A673 (cell line): Measurements from ENCODE around the gene ROR2. TPM values are rescaled to one million over a fixed set of nuclear protein-coding genes. Genes with fewer than 3 reads are reported as not detected.

Experiments used
- BruUV-seq: library from RNA; stranded (reverse); fragments of 400-500 nt; replicated peaks from 2 replicates; lab custom pipeline; 2021; lab: Mats Ljungman, UMichigan
- CTCF ChIA-PET: fragments of 300-600 bp; sonication (Branson Sonifier 250); formaldehyde crosslinking; loops from one replicate; lab custom pipeline; 2022; ENCODE audit warnings: antibody characterized with exemption; lab: Charles Lee
- POLR2A ChIA-PET: fragments of 300-600 bp; sonication (Branson Sonifier 250); formaldehyde crosslinking; loops from one replicate; lab custom pipeline; 2022; ENCODE audit warnings: antibody characterized with exemption; ENCODE audit not compliant: low non-redundant PET; lab: Charles Lee
- DNase-seq: peaks from one replicate; pipeline ENCODE4 v3.0.0-alpha.2; 2015; ENCODE audit warnings: low spot score
- H3K27ac ChIP-seq: fragments of 200-600 bp; sonication (generic); 2 replicates; pipeline ENCODE4 v1.5.1; 2016; ENCODE audit warnings: mixed run types, low read depth, mild to moderate bottlenecking, mixed read lengths, antibody characterized with exemption, low read length; ENCODE audit not compliant: poor library complexity, severe bottlenecking
- H3K27me3 ChIP-seq: fragments of 200-600 bp; sonication (generic); replicated peaks from 2 replicates; pipeline ENCODE4 v1.6.1; 2017; ENCODE audit warnings: mixed run types, low read depth, mild to moderate bottlenecking, mixed read lengths, antibody characterized with exemption, low read length; ENCODE audit not compliant: insufficient read depth, poor library complexity
- H3K36me3 ChIP-seq: fragments of 200-600 bp; sonication (generic); 2 replicates; pipeline ENCODE4 v1.6.1; 2016; ENCODE audit warnings: mixed run types, mild to moderate bottlenecking, mixed read lengths, antibody characterized with exemption, low read length; ENCODE audit not compliant: insufficient read depth, poor library complexity, severe bottlenecking
- H3K4me1 ChIP-seq: fragments of 200-600 bp; sonication (generic); 2 replicates; pipeline ENCODE4 v1.6.1; 2017; ENCODE audit warnings: mixed run types, mild to moderate bottlenecking, mixed read lengths, antibody characterized with exemption, low read length; ENCODE audit not compliant: insufficient read depth, poor library complexity, severe bottlenecking
- H3K4me3 ChIP-seq: fragments of 200-600 bp; sonication (generic); 2 replicates; pipeline ENCODE4 v1.5.1; 2016; ENCODE audit warnings: low read depth, mixed run types, mild to moderate bottlenecking, mixed read lengths, low read length; ENCODE audit not compliant: poor library complexity, severe bottlenecking
- H3K9me3 ChIP-seq: fragments of 200-600 bp; sonication (generic); 2 replicates; pipeline ENCODE4 v1.6.1; 2016; ENCODE audit warnings: mixed run types, low read depth, mild to moderate bottlenecking, mixed read lengths, antibody characterized with exemption, low read length; ENCODE audit not compliant: poor library complexity, severe bottlenecking
- CTCF ChIP-seq: fragments of 300-800, 200-600 bp; sonication (generic); conservative IDR thresholded peaks from 2 replicates; pipeline ENCODE4 v1.5.1; 2017; ENCODE audit warnings: low read depth, mild to moderate bottlenecking, antibody characterized with exemption, low read length, moderate library complexity, mixed read lengths
- EZH2 ChIP-seq: fragments of 200-600 bp; sonication (generic); IDR thresholded peaks from 2 replicates; pipeline ENCODE4 v1.6.1; 2017; ENCODE audit warnings: borderline replicate concordance, low read depth, mild to moderate bottlenecking, mixed read lengths, antibody characterized with exemption, low read length; ENCODE audit not compliant: poor library complexity, severe bottlenecking
- intact Hi-C: fragments of 100-400 bp; cut with micrococcal nuclease; formaldehyde crosslinking; loops from one replicate; pipeline ENCODE4 v1.10.0; 2022; ENCODE audit not compliant: unreplicated experiment
- total RNA-seq: library from RNA; stranded (reverse); gene quantifications from 2 replicates; pipeline ENCODE4 v1.2.3, GENCODE V29; 2021

The ROR2 gene
- total RNA-seq, 1 experiment from 2014 or later, result 12.3 TPM

- Histone ChIP-seq H3K27ac (no peak overlapping the region), H3K4me1 (no peaks in the 10 kb centered on the region), H3K36me3 (no peaks in the 10 kb centered on the region), H3K4me3 (no peak overlapping the region), H3K9me3 (no peaks in the 10 kb centered on the region), H3K27me3 (no peaks in the 10 kb centered on the region)
- no TSS peak for BruUV-seq
- intact Hi-C loops, result no loop called here
- POLR2A ChIA-PET, result no interaction called here
- TF ChIP-seq CTCF (no peak), EZH2 (no peak)
- DNase-seq, result no peak
- CTCF ChIA-PET, result no interaction called here
Observed at GRCh38 chr9:91586282-91586681, 363.7 kb downstream of the ROR2 start.

DNA sequence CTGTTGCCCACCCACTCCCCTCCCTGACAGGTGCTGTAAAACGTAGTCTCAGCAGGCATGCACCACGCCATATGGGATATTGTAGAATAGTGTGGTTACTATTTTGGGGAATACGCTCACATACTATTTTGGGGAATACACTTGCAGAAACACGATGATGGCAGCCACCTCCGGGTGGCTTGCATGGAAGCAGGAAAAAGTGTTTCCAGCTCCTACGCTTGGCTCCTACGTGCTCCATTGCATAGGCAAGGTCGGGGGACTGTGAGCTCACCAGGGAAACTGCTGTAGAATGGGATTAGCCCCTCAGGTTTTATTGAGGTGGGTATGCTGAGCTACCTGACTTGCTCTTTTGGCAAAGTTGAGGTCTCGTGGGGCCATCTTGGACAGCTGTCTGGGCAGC lies 366.1 kb downstream of the ROR2 start:
- BruUV-seq, result no TSS peak
- H3K27me3 ChIP-seq, result no peaks in the 10 kb centered on the region
- POLR2A ChIA-PET, result no interaction called here
- DNase-seq, result no peak
- CTCF ChIA-PET, result no interaction called here
- intact Hi-C loops, result no loop called here
- H3K4me1 ChIP-seq, result no peaks in the 10 kb centered on the region
- no peak for TF ChIP-seq EZH2
- no peak for TF ChIP-seq CTCF
- no peak overlapping the region for H3K4me3 ChIP-seq
- no peak overlapping the region for H3K27ac ChIP-seq
- H3K9me3 ChIP-seq, result no peaks in the 10 kb centered on the region
- no peaks in the 10 kb centered on the region for H3K36me3 ChIP-seq

DNA sequence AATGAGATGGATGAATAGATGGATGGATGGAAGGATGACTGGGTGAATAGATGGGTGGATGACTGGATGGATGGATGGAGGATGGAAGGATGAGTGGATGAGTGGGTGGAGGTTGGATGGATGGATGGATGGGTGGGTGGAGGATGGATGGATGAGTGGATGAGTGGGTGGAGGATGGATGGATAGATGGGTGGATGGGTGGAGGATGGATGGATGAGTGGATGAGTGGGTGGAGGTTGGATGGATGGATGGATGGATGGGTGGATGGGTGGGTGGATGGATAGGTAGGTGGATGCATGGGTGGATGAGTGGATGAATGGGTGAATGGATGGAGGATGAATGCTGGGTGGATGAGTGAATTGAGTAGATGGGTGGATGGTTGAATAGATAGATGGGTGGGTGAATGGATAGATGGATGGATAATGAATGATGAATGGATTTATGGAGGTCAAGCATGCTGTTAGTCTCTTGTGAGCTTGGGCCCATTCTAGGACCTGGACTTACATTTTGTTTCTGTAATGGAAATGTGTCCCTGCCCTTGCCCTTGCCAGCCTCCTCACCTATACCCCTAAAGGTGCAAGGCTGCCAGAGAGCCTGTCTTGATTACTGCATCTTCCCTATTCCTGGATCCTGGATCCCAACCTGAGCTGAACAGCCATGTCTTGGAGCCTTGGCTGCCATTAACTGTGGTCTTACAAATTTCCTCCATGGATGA lies 366.7 kb downstream of the ROR2 start:
- CTCF ChIA-PET, result no interaction called here
- BruUV-seq, result no TSS peak
- Histone ChIP-seq H3K27me3 (no peaks in the 10 kb centered on the region), H3K4me3 (no peak overlapping the region), H3K4me1 (peaks cover under 1% of the 10 kb centered on the region), H3K27ac (no peak overlapping the region), H3K9me3 (no peaks in the 10 kb centered on the region), H3K36me3 (no peaks in the 10 kb centered on the region)
- TF ChIP-seq EZH2 (no peak), CTCF (no peak)
- POLR2A ChIA-PET, result interaction anchor here (0.5 kb wide), 1 partner anchor 175 kb away, joined by 5 read pairs; no protein-coding TSS in a partner anchor
- DNase-seq, result no peak
- intact Hi-C loops, result no loop called here
